NCI-H526 treated with DMSO at 0.1 percent for 48 hours (cell line): ENCODE data around the gene BPIFB3.
"Not testable (repeated sequence)": the region's sequence is repeated elsewhere in the genome, so short reads cannot be mapped to it uniquely, and the experiment has no call there.

ENCODE experiments used
- DNase-seq: peaks from one replicate; lab custom pipeline; 2025; lab: John Stamatoyannopoulos, UW

The BPIFB3 gene

GRCh38 chr20:33120934-33121333 is 67.2 kb downstream of the BPIFB3 start:
- no peak for DNase-seq

GRCh38 chr20:33122297-33122696 is 68.6 kb downstream of the BPIFB3 start:
- not testable (repeated sequence) for DNase-seq
